Stimulated activated CD4-positive, alpha-beta T cell treated with anti-CD3 and anti-CD28 coated beads, Interleukin-12 subunit alpha, Interleukin-12 subunit beta, amount 100 ng/mL, for 48 hours (primary cell): Measurements from ENCODE around the gene FGF3.
"Not testable (repeated sequence)": the region's sequence is repeated elsewhere in the genome, so short reads cannot be mapped to it uniquely, and the experiment has no call there.

ENCODE experiments used
- DNase-seq, 3 donors: peaks; one replicate each; pipeline ENCODE4 v3.0.0-alpha.2; 2020; ENCODE audit warnings: low read depth in 2 of 3, low spot score in 1 of 3

The FGF3 gene

GRCh38 chr11:69773626-69774353 lies 45.4 kb downstream of the FGF3 start:
- DNase-seq, result no peak

- no peak for DNase-seq
These were observed 47.8 kb downstream of the FGF3 start for GRCh38 chr11:69771466-69771865.

GRCh38 chr11:69770540-69770939 lies 48.7 kb downstream of the FGF3 start:
- DNase-seq, result no peak

- DNase-seq, result no peak
These were observed 53.7 kb downstream of the FGF3 start for GRCh38 chr11:69765498-69765995.

GRCh38 chr11:69764918-69765317 lies 54.3 kb downstream of the FGF3 start:
- not testable (repeated sequence) for DNase-seq

- no peak for DNase-seq
These were observed 58.9 kb downstream of the FGF3 start for GRCh38 chr11:69760319-69760718.
